OCI-LY3 (cell line): Measurements from ENCODE around the gene NUP62.

ENCODE experiments used
- H2AFZ ChIP-seq: fragments of 200-600, 300-600 bp; shearing (Covaris generic); 2 replicates; pipeline ENCODE4 v1.6.0; 2014; ENCODE audit warnings: antibody characterized with exemption, low read depth, low read length
- H3K27ac ChIP-seq: fragments of 200-600, 300-600 bp; sonication (generic); 2 replicates; pipeline ENCODE4 v1.5.1; 2014; ENCODE audit warnings: mild to moderate bottlenecking, low read length, moderate library complexity, mixed read lengths
- H3K27me3 ChIP-seq: fragments of 200-600, 300-600 bp; sonication (generic); 2 replicates; pipeline ENCODE4 v1.6.1; 2014; ENCODE audit warnings: low read depth, low read length, mixed read lengths
- H3K36me3 ChIP-seq: fragments of 200-600, 300-600 bp; sonication (generic); replicated peaks from 2 replicates; pipeline ENCODE3; 2014; ENCODE audit warnings: low read depth, low read length, mixed read lengths
- H3K4me1 ChIP-seq: fragments of 300-600, 200-600 bp; sonication (generic); 2 replicates; pipeline ENCODE4 v1.6.1; 2014; ENCODE audit warnings: low read length, mixed read lengths
- H3K4me2 ChIP-seq: fragments of 200-600, 300-600 bp; sonication (generic); 2 replicates; pipeline ENCODE4 v1.6.1; 2014; ENCODE audit warnings: low read length, mixed read lengths
- H3K4me3 ChIP-seq: fragments of 300-600, 200-600 bp; sonication (generic); 2 replicates; pipeline ENCODE4 v1.5.1; 2014; ENCODE audit warnings: antibody characterized with exemption, mild to moderate bottlenecking, low read length, moderate library complexity
- H3K79me2 ChIP-seq: fragments of 300-600, 200-600 bp; shearing (Covaris generic); 2 replicates; pipeline ENCODE4 v1.6.1; 2014; ENCODE audit warnings: mild to moderate bottlenecking, low read length, mixed read lengths
- H3K9ac ChIP-seq: fragments of 300-600, 200-600 bp; shearing (Covaris generic); 2 replicates; pipeline ENCODE4 v1.6.0; 2014; ENCODE audit warnings: mild to moderate bottlenecking, low read length, moderate library complexity
- H3K9me3 ChIP-seq: fragments of 200-600, 300-600 bp; shearing (Covaris generic); 2 replicates; pipeline ENCODE4 v1.6.1; 2014; ENCODE audit warnings: low read length, mixed read lengths; ENCODE audit not compliant: insufficient read depth
- H4K20me1 ChIP-seq: fragments of 200-600, 300-600 bp; sonication (generic); 2 replicates; pipeline ENCODE4 v1.6.1; 2016; ENCODE audit warnings: low read length, mixed read lengths; ENCODE audit not compliant: insufficient read depth
- EZH2phosphoT487 ChIP-seq: fragments of 200-600 bp; shearing (Covaris generic); IDR thresholded peaks from 2 replicates; pipeline ENCODE4 v1.6.1; 2018; ENCODE audit warnings: antibody characterized with exemption, mixed run types, low read depth
- TF ChIP-seq, protein P1 (sequence below): fragments of 200-600, 300-600 bp; sonication (generic); IDR thresholded peaks from 2 replicates; pipeline ENCODE4 v1.5.1; 2014; ENCODE audit warnings: antibody characterized with exemption, low read length, low read depth

The NUP62 gene

DNA sequence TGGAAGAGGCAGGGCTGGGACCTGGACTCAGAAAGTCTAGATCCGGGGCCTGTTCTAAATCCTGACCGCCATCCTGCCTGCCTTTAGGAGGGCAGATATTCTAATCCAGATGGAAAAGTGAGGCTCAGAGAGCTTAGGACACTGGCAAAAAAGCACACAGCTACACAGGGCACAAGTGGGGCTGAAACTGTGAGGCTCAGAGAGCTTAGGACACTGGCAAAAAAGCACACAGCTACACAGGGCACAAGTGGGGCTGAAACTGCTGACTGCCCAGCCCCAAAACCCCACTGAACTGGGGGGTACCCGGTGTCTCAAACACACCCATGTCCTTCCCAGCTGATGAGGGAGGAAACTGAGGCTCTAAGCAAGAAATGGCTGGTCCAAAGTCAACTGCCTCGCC lies 54.1 kb downstream of the NUP62 start:
- H3K9ac ChIP-seq, result peak overlapping the region; percentile 95; the same call in 1 of the 2 replicates
- H3K9me3 ChIP-seq, result no peaks in the 10 kb centered on the region
- H3K27me3 ChIP-seq, result no peaks in the 10 kb centered on the region
- TF ChIP-seq, protein P1, sequence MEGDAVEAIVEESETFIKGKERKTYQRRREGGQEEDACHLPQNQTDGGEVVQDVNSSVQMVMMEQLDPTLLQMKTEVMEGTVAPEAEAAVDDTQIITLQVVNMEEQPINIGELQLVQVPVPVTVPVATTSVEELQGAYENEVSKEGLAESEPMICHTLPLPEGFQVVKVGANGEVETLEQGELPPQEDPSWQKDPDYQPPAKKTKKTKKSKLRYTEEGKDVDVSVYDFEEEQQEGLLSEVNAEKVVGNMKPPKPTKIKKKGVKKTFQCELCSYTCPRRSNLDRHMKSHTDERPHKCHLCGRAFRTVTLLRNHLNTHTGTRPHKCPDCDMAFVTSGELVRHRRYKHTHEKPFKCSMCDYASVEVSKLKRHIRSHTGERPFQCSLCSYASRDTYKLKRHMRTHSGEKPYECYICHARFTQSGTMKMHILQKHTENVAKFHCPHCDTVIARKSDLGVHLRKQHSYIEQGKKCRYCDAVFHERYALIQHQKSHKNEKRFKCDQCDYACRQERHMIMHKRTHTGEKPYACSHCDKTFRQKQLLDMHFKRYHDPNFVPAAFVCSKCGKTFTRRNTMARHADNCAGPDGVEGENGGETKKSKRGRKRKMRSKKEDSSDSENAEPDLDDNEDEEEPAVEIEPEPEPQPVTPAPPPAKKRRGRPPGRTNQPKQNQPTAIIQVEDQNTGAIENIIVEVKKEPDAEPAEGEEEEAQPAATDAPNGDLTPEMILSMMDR, result no peak
- TF ChIP-seq EZH2phosphoT487, result no peak
- H4K20me1 ChIP-seq, result no peaks in the 10 kb centered on the region; the same call in 1 of the 2 replicates
- peak overlapping the region; percentile 88 for H3K4me3 ChIP-seq
- 0 out of 2 replicates have a peak overlapping the region, but pooled peaks have one; percentile 85 for H3K27ac ChIP-seq
- H2AFZ ChIP-seq, result no peak overlapping the region
- peaks cover 20% of the 10 kb centered on the region for H3K4me1 ChIP-seq
- H3K4me2 ChIP-seq, result peak overlapping the region; percentile 88
- peaks cover 33% of the 10 kb centered on the region for H3K79me2 ChIP-seq
- peaks cover 10% of the 10 kb centered on the region for H3K36me3 ChIP-seq

DNA sequence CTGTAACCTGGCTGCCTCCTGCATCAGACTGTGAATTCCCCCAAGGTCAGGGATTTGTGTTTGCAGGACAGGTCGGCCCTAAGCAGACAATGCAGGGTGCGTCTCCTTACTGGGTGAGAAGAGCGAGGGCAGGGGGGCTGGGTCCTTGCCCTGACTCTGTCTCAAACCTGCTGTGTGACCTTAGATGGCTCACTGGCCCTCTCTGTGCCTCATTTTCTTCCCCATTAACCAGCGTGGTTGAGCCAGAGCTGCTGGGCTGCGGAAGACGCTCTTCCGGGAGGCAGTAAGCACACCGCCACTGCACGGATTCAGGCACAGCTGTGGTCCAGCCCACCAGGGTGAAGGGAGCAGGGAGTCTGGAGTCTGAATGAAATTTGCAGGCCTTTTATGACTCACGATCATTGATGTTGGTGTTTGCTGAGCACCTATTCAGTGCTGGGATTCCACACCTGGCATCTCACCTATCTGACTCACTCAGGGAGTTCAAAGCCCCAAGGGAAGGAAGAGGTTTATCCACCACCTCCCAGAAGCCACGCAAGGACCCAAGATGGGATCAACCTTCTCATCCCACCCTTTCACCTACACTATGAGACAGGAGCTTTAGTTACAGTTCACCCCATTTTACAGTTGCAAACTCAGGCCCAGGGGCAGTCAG lies 54.7 kb downstream of the NUP62 start:
- no peak overlapping the region for H3K4me3 ChIP-seq
- no peak for TF ChIP-seq EZH2phosphoT487
- TF ChIP-seq, protein P1, result no peak

DNA sequence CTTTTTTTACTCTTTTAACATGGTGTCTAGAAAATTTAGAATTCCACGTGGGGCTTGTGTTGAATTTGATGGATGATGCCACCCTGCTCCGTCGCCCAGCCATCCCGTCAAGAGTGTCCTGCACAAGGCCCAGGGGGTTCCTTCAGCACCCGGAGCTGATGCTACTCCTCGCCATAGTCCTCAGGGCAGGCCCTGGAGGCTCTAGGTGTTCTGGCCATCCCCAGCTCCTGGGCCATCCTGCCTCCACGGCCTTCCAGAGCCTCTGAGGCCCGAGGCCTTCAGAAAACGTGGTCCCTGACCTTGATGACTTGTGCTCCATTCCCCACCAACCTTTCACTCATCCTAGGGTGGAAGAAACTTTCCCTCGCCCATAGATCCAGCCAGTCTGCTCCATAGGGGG lies 55.5 kb downstream of the NUP62 start:
- Histone ChIP-seq H3K27ac (no peak overlapping the region), H3K4me1 (peaks cover 16% of the 10 kb centered on the region)

More for the DNA sequence above, 54.7 kb downstream of the NUP62 start:
- H3K4me1 ChIP-seq, result peaks cover 20% of the 10 kb centered on the region
- H3K9ac ChIP-seq, result no peak overlapping the region
- H3K4me2 ChIP-seq, result peak overlapping the region; percentile 88; the same call in 1 of the 2 replicates
- no peaks in the 10 kb centered on the region for H3K9me3 ChIP-seq
- no peaks in the 10 kb centered on the region; the same call in 1 of the 2 replicates for H4K20me1 ChIP-seq
- H3K27ac ChIP-seq, result no peak overlapping the region
- peaks cover 33% of the 10 kb centered on the region for H3K79me2 ChIP-seq
- H2AFZ ChIP-seq, result no peak overlapping the region
- H3K27me3 ChIP-seq, result no peaks in the 10 kb centered on the region
- H3K36me3 ChIP-seq, result peaks cover 8% of the 10 kb centered on the region

DNA sequence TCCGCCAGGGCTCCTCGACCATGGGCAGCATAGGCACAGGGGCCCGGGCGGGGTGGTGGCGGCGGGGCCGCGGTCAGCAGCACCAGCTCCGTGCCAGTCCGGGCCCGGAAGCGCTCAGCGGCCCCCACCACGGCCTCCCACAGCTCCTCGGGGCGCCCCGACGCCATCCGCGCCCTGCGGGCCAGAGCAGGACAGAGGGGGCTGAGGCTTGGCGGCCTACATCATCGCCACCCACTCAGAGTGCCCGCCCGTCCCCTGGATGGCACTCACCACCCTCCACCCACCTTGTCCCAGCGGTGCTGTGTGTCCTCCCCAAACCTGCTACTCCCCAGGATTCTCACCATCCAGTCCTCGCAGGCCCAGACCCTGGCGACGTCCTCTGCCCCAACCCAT lies 56.2 kb downstream of the NUP62 start:
- peaks cover 9% of the 10 kb centered on the region for H3K4me1 ChIP-seq
- H4K20me1 ChIP-seq, result no peaks in the 10 kb centered on the region
- no peak overlapping the region for H3K27ac ChIP-seq
- H3K79me2 ChIP-seq, result peaks cover 24% of the 10 kb centered on the region
- no peaks in the 10 kb centered on the region for H3K9me3 ChIP-seq
- H3K27me3 ChIP-seq, result no peaks in the 10 kb centered on the region
- H3K9ac ChIP-seq, result no peak overlapping the region
- H3K4me3 ChIP-seq, result no peak overlapping the region
- H3K4me2 ChIP-seq, result no peak overlapping the region
- H3K36me3 ChIP-seq, result peaks cover 3% of the 10 kb centered on the region
- TF ChIP-seq EZH2phosphoT487, result no peak
- TF ChIP-seq, protein P1, result no peak
- H2AFZ ChIP-seq, result no peak overlapping the region

More for the DNA sequence above, 55.5 kb downstream of the NUP62 start:
- Histone ChIP-seq H4K20me1 (no peaks in the 10 kb centered on the region; the same call in 1 of the 2 replicates), H3K4me2 (no peak overlapping the region), H3K9me3 (no peaks in the 10 kb centered on the region), H3K36me3 (peaks cover 5% of the 10 kb centered on the region), H3K27me3 (no peaks in the 10 kb centered on the region), H3K79me2 (peaks cover 31% of the 10 kb centered on the region), H2AFZ (no peak overlapping the region), H3K4me3 (no peak overlapping the region), H3K9ac (no peak overlapping the region)
- TF ChIP-seq EZH2phosphoT487, result no peak
- TF ChIP-seq, protein P1, result no peak
